Suppressor macrophage treated with lipopolysaccharide for 1 hour (primary cell): ENCODE results near the gene C2CD2.

Experiments
- DNase-seq, 3 donors: peaks; one replicate each; pipeline ENCODE4 v3.0.0-alpha.2; 2020 to 2022

Gene C2CD2

DNA sequence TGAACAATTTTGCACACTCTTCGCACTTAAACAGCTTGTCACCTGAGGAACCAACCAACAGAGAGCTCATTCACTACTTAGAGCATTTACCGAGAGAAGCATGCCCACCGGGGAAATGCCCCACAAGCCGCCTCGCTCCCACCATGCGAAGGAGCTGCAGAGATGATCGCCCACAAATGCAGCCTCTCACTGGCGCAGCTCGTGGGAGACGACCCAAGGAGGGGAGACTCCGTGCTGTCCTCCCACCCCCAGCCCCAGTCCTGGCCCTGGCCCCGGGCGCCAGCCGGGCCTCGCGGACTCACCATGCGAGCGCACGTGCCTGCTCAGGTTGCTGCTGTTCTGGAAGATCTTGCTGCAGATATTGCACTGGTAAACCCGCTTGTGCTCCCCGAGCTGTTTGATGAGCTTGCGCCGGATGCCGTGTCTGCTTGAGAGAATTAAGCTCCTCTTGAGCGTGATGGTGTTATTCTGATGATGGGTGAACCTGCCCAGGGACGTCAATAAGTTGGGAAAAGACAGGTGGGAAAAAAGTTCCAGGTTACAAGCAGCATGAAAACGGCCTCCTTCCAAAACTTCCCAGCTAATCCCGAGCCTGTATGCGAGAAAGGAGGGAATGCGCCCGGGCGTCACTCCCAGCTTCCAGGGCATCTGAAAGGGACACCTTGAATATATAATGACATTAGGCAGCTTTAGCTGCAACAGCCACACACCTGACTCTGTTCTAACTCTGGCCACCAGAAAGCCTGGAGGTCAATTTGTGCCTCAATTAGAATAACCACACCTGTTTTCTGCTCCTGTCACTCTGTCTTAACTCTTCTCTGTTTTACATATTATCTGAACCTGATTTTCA is 117.4 kb downstream of the C2CD2 start:
- DNase-seq = no peak

DNA sequence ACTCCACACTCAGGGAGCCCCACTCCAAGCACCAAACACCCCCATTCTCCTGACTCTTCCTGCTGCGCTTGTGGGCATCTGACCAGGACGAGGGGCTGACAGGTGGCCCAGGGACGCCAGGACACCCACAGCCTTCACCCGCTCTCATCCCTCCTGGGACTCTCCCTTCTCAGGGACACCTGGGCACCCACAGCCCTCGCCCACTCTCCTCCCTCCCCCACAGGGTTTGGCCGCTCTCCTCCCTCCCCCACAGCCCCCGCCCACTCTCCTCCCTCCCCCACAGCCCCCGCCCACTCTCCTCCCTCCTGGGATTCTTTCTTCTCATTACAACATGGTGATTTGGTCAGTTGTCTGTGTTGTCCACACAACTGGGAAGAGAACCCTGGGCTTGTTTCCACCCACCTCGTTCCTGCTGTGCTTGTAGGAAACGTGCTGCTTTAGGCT is 118.1 kb downstream of the C2CD2 start:
- no peak for DNase-seq
